HG03097 (cell line): ENCODE results near the gene SLC38A3.

Experiments
- ATAC-seq: cut with Tn5 transposase; IDR thresholded peaks from one replicate; pipeline ENCODE4 v1.9.1; 2021; ENCODE audit not compliant: unreplicated experiment, low FRiP score

SLC38A3 gene

GRCh38 chr3:50204804-50205412 lies at the start of gene SLC38A3:
TSS of gene SLC38A3 (plus strand) at chr3:50205271. CDS start at chr3:50214200, 8,929 bp downstream.
- no peak for ATAC-seq

GRCh38 chr3:50155491-50155878 lies 49.6 kb upstream of the SLC38A3 start:
- no peak for ATAC-seq

- no peak for ATAC-seq
Observed at GRCh38 chr3:50155891-50156290, 49.2 kb upstream of the SLC38A3 start.

GRCh38 chr3:50156549-50157493 lies 48.2 kb upstream of the SLC38A3 start:
- no peak for ATAC-seq

- no peak for ATAC-seq
Observed at GRCh38 chr3:50157827-50158529, 47.1 kb upstream of the SLC38A3 start.

- ATAC-seq, result no peak
Observed at GRCh38 chr3:50158530-50159146, 46.4 kb upstream of the SLC38A3 start.

- no peak for ATAC-seq
Observed at GRCh38 chr3:50160561-50160983, 44.5 kb upstream of the SLC38A3 start.

GRCh38 chr3:50161320-50161719 lies 43.8 kb upstream of the SLC38A3 start:
- ATAC-seq, result no peak

GRCh38 chr3:50162034-50162883 lies 42.8 kb upstream of the SLC38A3 start:
- no peak for ATAC-seq

GRCh38 chr3:50163572-50164455 lies 41.3 kb upstream of the SLC38A3 start:
- ATAC-seq, result no peak

GRCh38 chr3:50164481-50164880 lies 40.6 kb upstream of the SLC38A3 start:
- no peak for ATAC-seq

- no peak for ATAC-seq
Observed at GRCh38 chr3:50164984-50165909, 39.8 kb upstream of the SLC38A3 start.

- no peak for ATAC-seq
Observed at GRCh38 chr3:50165910-50166538, 39.0 kb upstream of the SLC38A3 start.

- ATAC-seq, result no peak
Observed at GRCh38 chr3:50166620-50167019, 38.5 kb upstream of the SLC38A3 start.

- ATAC-seq, result no peak
Observed at GRCh38 chr3:50167069-50167840, 37.8 kb upstream of the SLC38A3 start.

GRCh38 chr3:50167841-50168209 lies 37.2 kb upstream of the SLC38A3 start:
- ATAC-seq, result no peak

- ATAC-seq, result no peak
Observed at GRCh38 chr3:50168388-50168787, 36.7 kb upstream of the SLC38A3 start.
